ENCODE data around the gene AFG3L2. TPM values are rescaled to one million over a fixed set of nuclear protein-coding genes. Genes with fewer than 3 reads are reported as not detected.

Gene AFG3L2
- total and polyA plus RNA-seq, 10 of the 15 experiments (the other 5 are each of a cell fraction or from before 2014, with no cell fraction given), result 21.0 to 72.7 (median 57.7) TPM

DNA sequence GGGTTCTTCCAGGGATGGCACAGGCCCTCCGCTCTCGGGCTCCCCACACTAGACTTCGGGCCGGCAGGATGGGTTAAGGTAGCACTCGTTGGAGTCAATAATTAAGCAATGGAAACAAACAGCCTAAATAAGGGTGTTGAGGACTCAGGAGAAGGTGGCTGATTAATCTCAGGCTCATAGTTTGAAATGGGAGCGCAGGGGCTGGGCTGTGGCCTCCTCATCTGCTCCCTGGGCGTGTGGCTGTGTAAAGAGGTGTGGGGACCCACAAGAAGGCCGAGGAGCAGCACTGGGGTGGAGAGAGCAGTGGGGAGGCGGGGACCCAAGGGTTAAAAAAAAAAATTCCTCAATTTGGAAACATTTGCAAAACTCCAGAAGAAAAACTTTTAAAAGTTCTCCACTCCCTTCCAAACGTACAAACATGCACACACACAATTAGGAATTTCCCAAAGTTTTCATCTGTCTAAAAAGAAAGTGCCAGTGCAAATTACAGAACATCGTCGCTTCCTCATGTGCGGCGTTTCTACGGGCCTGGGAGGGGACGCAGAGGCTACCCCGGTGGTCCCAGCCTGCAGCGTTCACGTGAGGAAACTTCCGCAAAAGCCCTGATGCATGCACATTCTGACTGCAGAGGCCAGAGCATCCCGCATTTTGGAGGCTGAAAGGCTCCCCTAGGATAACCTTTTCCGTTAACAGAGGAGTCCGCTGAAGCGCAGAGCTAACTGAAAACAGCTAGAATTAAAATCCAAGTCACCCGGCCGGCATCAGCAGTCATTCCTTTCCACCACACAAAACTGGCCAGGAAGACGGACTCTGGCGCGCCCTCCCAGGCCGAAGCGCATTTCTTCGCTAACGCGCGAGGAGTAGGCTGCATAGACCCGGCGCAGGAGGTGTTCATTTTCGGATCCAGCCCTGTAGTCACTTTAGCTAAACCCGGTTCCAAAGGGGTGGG, 70.0 kb downstream of the AFG3L2 start:
- DNase-seq (ENCODE audit: low read depth, low spot score) (no peak), FAIRE-seq (no peak), ATAC-seq (peak; percentile 16)
- peak overlapping the region; percentile 67 for H3K4me3 ChIP-seq
- H4K20me1 ChIP-seq (ENCODE audit: control insufficient read depth, insufficient read depth), result no peaks in the 10 kb centered on the region
- H3K79me2 ChIP-seq (ENCODE audit: control insufficient read depth, insufficient read depth, low read length), result peaks cover 15% of the 10 kb centered on the region
- SMC1A ChIA-PET (ENCODE audit: uncharacterized antibody, unreplicated experiment), result interaction anchor here (1.0 kb wide), 1 partner anchor 10 kb away, joined by 3 read pairs; no protein-coding TSS in a partner anchor
- 19% methylated on average over 39 of the region's 39 CpGs for WGBS (ENCODE audit: insufficient coverage, insufficient replicate concordance, low lambda C conversion rate, missing lambda C conversion rate)
- H3K4me2 ChIP-seq (ENCODE audit: control insufficient read depth, insufficient read depth), result peak overlapping the region; percentile 32
- peak overlapping the region; percentile 10; the same call in 1 of the 2 replicates for H3K9ac ChIP-seq (ENCODE audit: control insufficient read depth, insufficient read depth, low read length)
- no TSS peak for BruUV-seq (replicated peaks)
- H3K4me1 ChIP-seq (ENCODE audit: control insufficient read depth, insufficient read depth, low read length), result no peaks in the 10 kb centered on the region
- H3K27me3 ChIP-seq (replicated peaks in 1 of 2; ENCODE audit: control insufficient read depth in 2 of 2, insufficient read depth in 2 of 2, low read length in 1 of 2), result 0 out of 4 replicates have a peak, but pooled peaks cover 0 to 1% of the 10 kb centered on the region in 2 experiments
- no peaks in the 10 kb centered on the region for H3K36me3 ChIP-seq (ENCODE audit: control insufficient read depth in 2 of 2, insufficient read depth in 2 of 2, low read length in 1 of 2)
- POLR2A ChIA-PET, result no interaction called here
- in situ Hi-C loops (cut with MboI) (no loop called here), intact Hi-C loops (cut with micrococcal nuclease; ENCODE audit: unreplicated experiment) (no loop called here)
- CTCF ChIA-PET, result no interaction called here
- peak overlapping the region; percentile 68 for H2AFZ ChIP-seq (ENCODE audit: control insufficient read depth, low read depth, low read length)
- RAD21 ChIA-PET (ENCODE audit: unreplicated experiment), result interaction anchor here (0.9 to 1.5 kb wide), 2 partner anchors 14 to 70 kb away, joined by 3 to 8 read pairs; partner anchors contain the start of gene AFG3L2
- TF ChIP-seq MYB (IDR thresholded peaks at IDR 0.05; ENCODE audit: borderline replicate concordance, low read depth, low read length) (no peak), FOS (IDR thresholded peaks at IDR 0.05; ENCODE audit: borderline replicate concordance, extremely low read depth, insufficient read length) (no peak), STAT1 (conservative IDR thresholded peaks at IDR 0.05) (no peak), ZSCAN29 (IDR thresholded peaks at IDR 0.05) (peak; percentile 98), ATF7 (IDR thresholded peaks at IDR 0.05; ENCODE audit: low read depth) (no peak), CEBPB (IDR thresholded peaks at IDR 0.05; ENCODE audit: borderline replicate concordance in 1 of 2, low read depth in 2 of 2, low read length in 2 of 2) (no peak), CHD1 (IDR thresholded peaks at IDR 0.05; ENCODE audit: low read depth, low read length) (no peak), MTA3 (IDR thresholded peaks at IDR 0.05; ENCODE audit: borderline replicate concordance, low read length) (no peak), SMAD1 (IDR thresholded peaks at IDR 0.05; ENCODE audit: low read depth, partially characterized antibody) (no peak), BHLHE40 (IDR thresholded peaks at IDR 0.05; ENCODE audit: borderline replicate concordance in 1 of 2, low read depth in 2 of 2, low read length in 1 of 2) (peak; percentile 22 to 49; a peak in 2 of 4 replicates)
- TF ChIP-seq, protein P1, sequence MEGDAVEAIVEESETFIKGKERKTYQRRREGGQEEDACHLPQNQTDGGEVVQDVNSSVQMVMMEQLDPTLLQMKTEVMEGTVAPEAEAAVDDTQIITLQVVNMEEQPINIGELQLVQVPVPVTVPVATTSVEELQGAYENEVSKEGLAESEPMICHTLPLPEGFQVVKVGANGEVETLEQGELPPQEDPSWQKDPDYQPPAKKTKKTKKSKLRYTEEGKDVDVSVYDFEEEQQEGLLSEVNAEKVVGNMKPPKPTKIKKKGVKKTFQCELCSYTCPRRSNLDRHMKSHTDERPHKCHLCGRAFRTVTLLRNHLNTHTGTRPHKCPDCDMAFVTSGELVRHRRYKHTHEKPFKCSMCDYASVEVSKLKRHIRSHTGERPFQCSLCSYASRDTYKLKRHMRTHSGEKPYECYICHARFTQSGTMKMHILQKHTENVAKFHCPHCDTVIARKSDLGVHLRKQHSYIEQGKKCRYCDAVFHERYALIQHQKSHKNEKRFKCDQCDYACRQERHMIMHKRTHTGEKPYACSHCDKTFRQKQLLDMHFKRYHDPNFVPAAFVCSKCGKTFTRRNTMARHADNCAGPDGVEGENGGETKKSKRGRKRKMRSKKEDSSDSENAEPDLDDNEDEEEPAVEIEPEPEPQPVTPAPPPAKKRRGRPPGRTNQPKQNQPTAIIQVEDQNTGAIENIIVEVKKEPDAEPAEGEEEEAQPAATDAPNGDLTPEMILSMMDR (IDR thresholded peaks at IDR 0.05 in 2 of 3, conservative IDR thresholded peaks at IDR 0.05 in 1 of 3; ENCODE audit: control insufficient read depth in 2 of 3, extremely low read depth in 1 of 3, insufficient read depth in 1 of 3, low read depth in 3 of 3, low read length in 3 of 3), result peak in 1 of 3 experiments; percentile 14; a peak in 1 of 6 replicates
- TF ChIP-seq, protein P2, sequence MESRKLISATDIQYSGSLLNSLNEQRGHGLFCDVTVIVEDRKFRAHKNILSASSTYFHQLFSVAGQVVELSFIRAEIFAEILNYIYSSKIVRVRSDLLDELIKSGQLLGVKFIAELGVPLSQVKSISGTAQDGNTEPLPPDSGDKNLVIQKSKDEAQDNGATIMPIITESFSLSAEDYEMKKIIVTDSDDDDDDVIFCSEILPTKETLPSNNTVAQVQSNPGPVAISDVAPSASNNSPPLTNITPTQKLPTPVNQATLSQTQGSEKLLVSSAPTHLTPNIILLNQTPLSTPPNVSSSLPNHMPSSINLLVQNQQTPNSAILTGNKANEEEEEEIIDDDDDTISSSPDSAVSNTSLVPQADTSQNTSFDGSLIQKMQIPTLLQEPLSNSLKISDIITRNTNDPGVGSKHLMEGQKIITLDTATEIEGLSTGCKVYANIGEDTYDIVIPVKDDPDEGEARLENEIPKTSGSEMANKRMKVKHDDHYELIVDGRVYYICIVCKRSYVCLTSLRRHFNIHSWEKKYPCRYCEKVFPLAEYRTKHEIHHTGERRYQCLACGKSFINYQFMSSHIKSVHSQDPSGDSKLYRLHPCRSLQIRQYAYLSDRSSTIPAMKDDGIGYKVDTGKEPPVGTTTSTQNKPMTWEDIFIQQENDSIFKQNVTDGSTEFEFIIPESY (IDR thresholded peaks at IDR 0.05), result no peak
- no peak overlapping the region for H3K27ac ChIP-seq (ENCODE audit: control insufficient read depth, insufficient read depth)
- H3K9me3 ChIP-seq (replicated peaks; ENCODE audit: control insufficient read depth, insufficient read depth, low read length), result peaks cover 5% of the 10 kb centered on the region; the same call in 2 of the 3 replicates

All from GM12878 (cell line).